HUES48 (cell line): ENCODE data around the gene NCOA7.
"Not testable (repeated sequence)": the region's sequence is repeated elsewhere in the genome, so short reads cannot be mapped to it uniquely, and the experiment has no call there.

Experiments
- H3K27ac ChIP-seq: one replicate; pipeline ENCODE4 v1.7.0; 2013; ENCODE audit warnings: low read depth, low read length, inconsistent platforms
- H3K27me3 ChIP-seq: 2 replicates; pipeline ENCODE4 v1.6.1; 2013; ENCODE audit warnings: mild to moderate bottlenecking, low read length; ENCODE audit not compliant: control insufficient read depth, insufficient read depth
- H3K36me3 ChIP-seq: 2 replicates; pipeline ENCODE4 v1.6.1; 2013; ENCODE audit warnings: low read length; ENCODE audit not compliant: control insufficient read depth, insufficient read depth
- H3K4me1 ChIP-seq: 2 replicates; pipeline ENCODE4 v1.6.1; 2013; ENCODE audit warnings: mild to moderate bottlenecking, low read length; ENCODE audit not compliant: control insufficient read depth, insufficient read depth
- H3K4me3 ChIP-seq: 2 replicates; pipeline ENCODE4 v1.5.1; 2013; ENCODE audit warnings: mild to moderate bottlenecking, low read depth, low read length
- H3K9ac ChIP-seq: 2 replicates; pipeline ENCODE4 v1.6.1; 2013; ENCODE audit warnings: mild to moderate bottlenecking, low read depth, low read length, moderate library complexity
- H3K9me3 ChIP-seq: 2 replicates; pipeline ENCODE4 v1.6.1; 2013; ENCODE audit warnings: low read length; ENCODE audit not compliant: control insufficient read depth, insufficient read depth

The NCOA7 gene

GRCh38 chr6:125924697-125925358 lies 134.1 kb downstream of the NCOA7 start:
- Histone ChIP-seq H3K36me3 (peaks cover 35% of the 10 kb centered on the region), H3K9ac (no peak overlapping the region), H3K27ac (no peak overlapping the region)

GRCh38 chr6:125926711-125927110 lies 136.0 kb downstream of the NCOA7 start:
- H3K27ac ChIP-seq = no peak overlapping the region
- H3K4me1 ChIP-seq = no peaks in the 10 kb centered on the region
- H3K27me3 ChIP-seq = no peaks in the 10 kb centered on the region
- H3K36me3 ChIP-seq = peaks cover 35% of the 10 kb centered on the region
- H3K9ac ChIP-seq = no peak overlapping the region
- H3K4me3 ChIP-seq = no peak overlapping the region
- no peaks in the 10 kb centered on the region for H3K9me3 ChIP-seq

More at GRCh38 chr6:125924697-125925358, 134.1 kb downstream of the NCOA7 start:
- Histone ChIP-seq H3K4me1 (no peaks in the 10 kb centered on the region), H3K9me3 (no peaks in the 10 kb centered on the region), H3K4me3 (no peak overlapping the region), H3K27me3 (no peaks in the 10 kb centered on the region)

- Histone ChIP-seq H3K4me3 (no peak overlapping the region), H3K9ac (no peak overlapping the region), H3K36me3 (peaks cover 25% of the 10 kb centered on the region), H3K4me1 (no peaks in the 10 kb centered on the region), H3K27me3 (no peaks in the 10 kb centered on the region), H3K27ac (no peak overlapping the region), H3K9me3 (no peaks in the 10 kb centered on the region)
Measured at GRCh38 chr6:125927761-125928160, 137.0 kb downstream of the NCOA7 start.

GRCh38 chr6:125930765-125931418 lies 140.1 kb downstream of the NCOA7 start:
- Histone ChIP-seq H3K9me3 (no peaks in the 10 kb centered on the region), H3K4me3 (no peak overlapping the region), H3K9ac (no peak overlapping the region), H3K27ac (no peak overlapping the region), H3K36me3 (peaks cover 9% of the 10 kb centered on the region; the same call in 1 of the 2 replicates), H3K27me3 (no peaks in the 10 kb centered on the region), H3K4me1 (no peaks in the 10 kb centered on the region)

GRCh38 chr6:125931733-125932450 lies 141.1 kb downstream of the NCOA7 start:
- Histone ChIP-seq H3K9me3 (no peaks in the 10 kb centered on the region), H3K4me3 (no peak overlapping the region), H3K36me3 (peaks cover 9% of the 10 kb centered on the region; the same call in 1 of the 2 replicates), H3K9ac (no peak overlapping the region), H3K27ac (no peak overlapping the region), H3K4me1 (no peaks in the 10 kb centered on the region), H3K27me3 (no peaks in the 10 kb centered on the region)

- Histone ChIP-seq H3K9me3 (no peaks in the 10 kb centered on the region), H3K27ac (no peak overlapping the region), H3K36me3 (peaks cover 9% of the 10 kb centered on the region; the same call in 1 of the 2 replicates), H3K4me3 (no peak overlapping the region), H3K27me3 (no peaks in the 10 kb centered on the region), H3K9ac (no peak overlapping the region), H3K4me1 (no peaks in the 10 kb centered on the region)
Measured at GRCh38 chr6:125932451-125932795, 141.7 kb downstream of the NCOA7 start.

- H3K9me3 ChIP-seq, H3K27me3 ChIP-seq, H3K9ac ChIP-seq, H3K27ac ChIP-seq, H3K4me3 ChIP-seq, H3K4me1 ChIP-seq, H3K36me3 ChIP-seq: not testable (repeated sequence)
Measured at GRCh38 chr6:125935520-125935919, 144.8 kb downstream of the NCOA7 start.

- Histone ChIP-seq H3K27me3 (no peaks in the 10 kb centered on the region), H3K36me3 (no peaks in the 10 kb centered on the region), H3K9ac (no peak overlapping the region), H3K9me3 (no peaks in the 10 kb centered on the region), H3K27ac (no peak overlapping the region), H3K4me3 (no peak overlapping the region), H3K4me1 (no peaks in the 10 kb centered on the region)
Measured at GRCh38 chr6:125939026-125939425, 148.3 kb downstream of the NCOA7 start.

- no peaks in the 10 kb centered on the region for H3K4me1 ChIP-seq
- H3K27ac ChIP-seq = no peak overlapping the region
- H3K4me3 ChIP-seq = no peak overlapping the region
- H3K27me3 ChIP-seq = no peaks in the 10 kb centered on the region
- no peak overlapping the region for H3K9ac ChIP-seq
- no peaks in the 10 kb centered on the region for H3K36me3 ChIP-seq
- no peaks in the 10 kb centered on the region for H3K9me3 ChIP-seq
Measured at GRCh38 chr6:125939791-125940190, 149.0 kb downstream of the NCOA7 start.

- Histone ChIP-seq H3K27ac (no peak overlapping the region), H3K27me3 (no peaks in the 10 kb centered on the region), H3K4me3 (no peak overlapping the region), H3K9ac (no peak overlapping the region), H3K36me3 (no peaks in the 10 kb centered on the region), H3K9me3 (no peaks in the 10 kb centered on the region), H3K4me1 (no peaks in the 10 kb centered on the region)
Measured at GRCh38 chr6:125940247-125941041, 149.7 kb downstream of the NCOA7 start.
